Measurements from ENCODE around the gene PTGS1.

Gene PTGS1

GRCh38 chr9:122370303-122370702 is 521 bp upstream of the PTGS1 start:
- TF ChIP-seq JUND (IDR thresholded peaks at IDR 0.05; ENCODE audit: low read depth): no peak
- no peak for DNase-seq (ENCODE audit: low read depth in 1 of 2, low spot score in 1 of 2)
- in situ Hi-C loops (cut with HindIII; ENCODE audit: low pct_unique_long_range_greater_than_20kb, low sequenced_read_pairs): no loop called here

- no peak for DNase-seq (ENCODE audit: low read depth in 1 of 2, low spot score in 1 of 2)
- in situ Hi-C loops (cut with HindIII; ENCODE audit: low pct_unique_long_range_greater_than_20kb, low sequenced_read_pairs): no loop called here
- TF ChIP-seq JUND (IDR thresholded peaks at IDR 0.05; ENCODE audit: low read depth): no peak
These were observed 1.0 kb downstream of the PTGS1 start for GRCh38 chr9:122371846-122372245.

GRCh38 chr9:122372856-122373845 is 2.3 kb downstream of the PTGS1 start:
- in situ Hi-C loops (cut with HindIII; ENCODE audit: low pct_unique_long_range_greater_than_20kb, low sequenced_read_pairs): no loop called here
- no peak for DNase-seq (ENCODE audit: low read depth in 1 of 2, low spot score in 1 of 2)
- TF ChIP-seq JUND (IDR thresholded peaks at IDR 0.05; ENCODE audit: low read depth): no peak

DNA sequence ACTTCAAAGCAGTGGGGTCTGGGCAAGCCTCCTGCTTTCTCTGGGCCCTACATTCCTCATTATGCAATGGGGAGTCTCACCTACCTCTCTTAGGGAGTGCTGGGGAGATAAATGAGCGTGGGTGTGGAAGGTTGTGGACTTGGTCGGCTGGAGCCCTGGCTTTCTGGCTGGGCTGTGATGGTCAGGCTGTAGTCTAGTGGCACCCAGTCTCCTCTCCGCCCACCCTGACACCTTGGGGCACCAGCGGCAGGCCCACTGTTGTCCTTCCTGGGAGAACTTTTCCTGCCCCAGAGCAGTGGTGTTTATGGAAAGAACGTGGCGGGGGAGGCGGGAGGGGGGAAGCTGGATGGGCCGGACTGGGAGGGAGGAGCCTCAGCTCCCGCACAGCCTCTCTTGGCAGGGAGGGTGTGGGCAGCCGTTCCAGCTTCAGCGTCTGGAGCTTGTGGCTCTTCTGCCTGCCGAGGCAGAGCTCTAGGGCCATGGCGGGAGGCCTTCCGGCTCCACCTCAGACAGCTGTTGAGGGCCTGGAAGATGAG is 4.1 kb downstream of the PTGS1 start:
- peak; percentile 81 to 93 for DNase-seq (ENCODE audit: low read depth in 1 of 2, low spot score in 1 of 2)
- in situ Hi-C loops (cut with HindIII; ENCODE audit: low pct_unique_long_range_greater_than_20kb, low sequenced_read_pairs): no loop called here
- no peak for TF ChIP-seq JUND (IDR thresholded peaks at IDR 0.05; ENCODE audit: low read depth)

- TF ChIP-seq JUND (IDR thresholded peaks at IDR 0.05; ENCODE audit: low read depth): no peak
- in situ Hi-C loops (cut with HindIII; ENCODE audit: low pct_unique_long_range_greater_than_20kb, low sequenced_read_pairs): no loop called here
- no peak for DNase-seq (ENCODE audit: low read depth in 1 of 2, low spot score in 1 of 2)
These were observed 6.0 kb downstream of the PTGS1 start for GRCh38 chr9:122376796-122377195.

GRCh38 chr9:122377241-122378164 is 6.7 kb downstream of the PTGS1 start:
- DNase-seq (ENCODE audit: low read depth in 1 of 2, low spot score in 1 of 2): no peak
- no peak for TF ChIP-seq JUND (IDR thresholded peaks at IDR 0.05; ENCODE audit: low read depth)
- in situ Hi-C loops (cut with HindIII; ENCODE audit: low pct_unique_long_range_greater_than_20kb, low sequenced_read_pairs): no loop called here

- TF ChIP-seq JUND (IDR thresholded peaks at IDR 0.05; ENCODE audit: low read depth): no peak
- in situ Hi-C loops (cut with HindIII; ENCODE audit: low pct_unique_long_range_greater_than_20kb, low sequenced_read_pairs): no loop called here
These were observed 7.4 kb downstream of the PTGS1 start for GRCh38 chr9:122378236-122378635.

DNA sequence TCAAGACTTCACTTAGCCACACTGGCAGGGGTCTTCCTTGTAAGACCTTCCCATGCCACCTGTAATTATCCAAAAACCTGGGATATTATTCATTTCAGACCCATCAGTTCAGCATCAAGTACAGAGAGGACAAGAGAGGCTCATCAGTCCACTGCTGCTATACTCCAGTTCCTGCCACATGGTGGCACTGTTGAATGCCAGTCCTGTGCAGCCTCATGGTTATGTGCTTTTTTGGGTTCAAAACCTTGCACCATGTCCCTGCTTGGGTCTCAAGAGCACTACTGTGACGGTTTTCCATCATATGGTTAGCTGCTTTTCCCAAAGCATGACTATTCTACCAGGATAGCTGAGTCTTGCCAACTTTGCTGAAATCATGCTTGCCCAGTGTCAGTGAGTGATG is 8.5 kb downstream of the PTGS1 start:
- in situ Hi-C loops (cut with HindIII; ENCODE audit: low pct_unique_long_range_greater_than_20kb, low sequenced_read_pairs): no loop called here
- no peak for TF ChIP-seq JUND (IDR thresholded peaks at IDR 0.05; ENCODE audit: low read depth)
- peak in 1 of 2 experiments; percentile 38 for DNase-seq (ENCODE audit: low read depth in 1 of 2, low spot score in 1 of 2)

More at GRCh38 chr9:122378236-122378635, 7.4 kb downstream of the PTGS1 start:
- DNase-seq (ENCODE audit: low read depth in 1 of 2, low spot score in 1 of 2): no peak

DNA sequence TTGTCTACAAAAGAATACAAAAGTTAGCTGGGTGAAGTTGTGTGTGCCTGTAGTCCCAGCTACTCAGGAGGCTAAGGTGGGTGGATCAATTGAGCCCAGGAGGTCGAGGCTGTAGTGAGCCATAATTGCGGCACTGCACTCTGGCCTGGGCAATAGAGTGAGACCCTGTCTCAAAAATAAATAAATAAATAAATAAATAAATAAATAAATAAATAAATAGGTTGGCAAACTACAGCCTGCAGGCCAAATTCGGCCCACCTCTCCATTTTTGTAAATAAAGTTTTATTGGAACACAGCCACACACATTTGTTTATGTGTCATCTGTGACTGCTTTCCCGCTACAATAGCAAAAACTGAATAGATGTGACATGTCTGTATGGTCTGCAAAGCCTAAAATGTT is 9.5 kb downstream of the PTGS1 start:
- no peak for DNase-seq (ENCODE audit: low read depth in 1 of 2, low spot score in 1 of 2)
- in situ Hi-C loops (cut with HindIII; ENCODE audit: low pct_unique_long_range_greater_than_20kb, low sequenced_read_pairs): no loop called here
- TF ChIP-seq JUND (IDR thresholded peaks at IDR 0.05; ENCODE audit: low read depth): no peak

DNA sequence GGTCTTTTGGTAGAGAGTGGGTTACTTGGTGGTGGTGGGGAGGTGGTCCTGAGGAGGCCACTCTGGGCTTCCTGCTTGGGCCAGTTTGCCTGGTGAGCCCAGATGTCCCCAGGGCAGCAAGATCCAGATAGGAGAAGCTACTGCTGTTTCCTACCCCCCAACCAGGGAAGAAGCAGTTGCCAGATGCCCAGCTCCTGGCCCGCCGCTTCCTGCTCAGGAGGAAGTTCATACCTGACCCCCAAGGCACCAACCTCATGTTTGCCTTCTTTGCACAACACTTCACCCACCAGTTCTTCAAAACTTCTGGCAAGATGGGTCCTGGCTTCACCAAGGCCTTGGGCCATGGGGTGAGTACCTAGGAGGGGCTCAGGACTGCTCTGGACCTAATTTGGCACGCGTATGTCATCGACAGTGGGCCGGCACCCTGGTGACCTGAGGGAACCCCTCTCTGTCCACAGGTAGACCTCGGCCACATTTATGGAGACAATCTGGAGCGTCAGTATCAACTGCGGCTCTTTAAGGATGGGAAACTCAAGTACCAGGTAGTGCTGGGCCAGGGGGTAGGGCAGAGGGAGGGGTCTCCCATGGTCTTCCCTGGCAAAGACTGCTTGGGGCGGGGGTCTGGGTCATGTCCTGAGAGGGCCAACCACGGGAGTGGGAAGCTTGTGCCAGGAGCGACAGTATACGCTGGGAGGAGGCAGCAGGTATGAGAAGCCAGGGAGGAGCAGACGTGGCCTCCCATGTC is 10.6 kb downstream of the PTGS1 start:
- TF ChIP-seq JUND (IDR thresholded peaks at IDR 0.05; ENCODE audit: low read depth): no peak
- in situ Hi-C loops (cut with HindIII; ENCODE audit: low pct_unique_long_range_greater_than_20kb, low sequenced_read_pairs): no loop called here

DNA sequence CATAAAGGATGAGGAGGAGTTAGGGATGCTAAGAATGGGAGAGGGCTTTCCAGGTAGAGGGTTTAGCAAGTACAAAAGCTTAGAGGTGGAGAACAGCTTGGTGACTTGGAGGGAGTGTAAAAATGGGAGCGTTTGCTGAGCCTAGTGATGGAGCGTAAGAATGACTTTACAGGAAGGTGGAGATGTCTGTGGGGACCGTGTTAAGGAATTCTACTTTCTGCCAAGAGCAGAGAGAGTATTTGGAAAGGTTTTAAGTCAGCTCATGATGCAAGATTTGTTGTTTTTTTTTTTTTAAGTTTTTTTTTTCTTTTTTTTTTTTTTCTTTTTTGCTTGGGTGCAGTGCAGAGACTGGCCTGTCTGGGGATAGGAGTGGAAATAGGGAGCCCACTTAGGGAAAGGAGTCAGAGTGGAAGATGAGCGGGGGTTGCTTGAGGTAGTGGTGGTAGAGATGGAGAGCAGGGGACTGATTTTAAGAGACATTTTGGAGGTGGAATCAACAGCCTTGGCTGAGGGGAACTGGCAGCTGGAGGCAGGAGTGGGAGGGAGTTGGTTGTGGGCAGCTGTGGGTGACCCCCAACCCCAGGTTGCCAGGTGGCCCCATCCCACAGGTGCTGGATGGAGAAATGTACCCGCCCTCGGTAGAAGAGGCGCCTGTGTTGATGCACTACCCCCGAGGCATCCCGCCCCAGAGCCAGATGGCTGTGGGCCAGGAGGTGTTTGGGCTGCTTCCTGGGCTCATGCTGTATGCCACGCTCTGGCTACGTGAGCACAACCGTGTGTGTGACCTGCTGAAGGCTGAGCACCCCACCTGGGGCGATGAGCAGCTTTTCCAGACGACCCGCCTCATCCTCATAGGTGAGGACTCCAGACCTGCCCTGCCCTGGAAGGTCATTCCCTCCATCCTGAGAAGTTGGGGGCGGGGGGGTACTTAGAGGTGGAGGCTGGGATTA is 12.4 kb downstream of the PTGS1 start:
- TF ChIP-seq JUND (IDR thresholded peaks at IDR 0.05; ENCODE audit: low read depth): no peak
- no peak for DNase-seq (ENCODE audit: low read depth in 1 of 2, low spot score in 1 of 2)
- in situ Hi-C loops (cut with HindIII; ENCODE audit: low pct_unique_long_range_greater_than_20kb, low sequenced_read_pairs): no loop called here

More for the DNA sequence above, 10.6 kb downstream of the PTGS1 start:
- no peak for DNase-seq (ENCODE audit: low read depth in 1 of 2, low spot score in 1 of 2)
